Measurements from ENCODE around the gene ZSCAN2.

Gene ZSCAN2

GRCh38 chr15:84598250-84598649 is 2.6 kb upstream of the ZSCAN2 start:
- DNase-seq (ENCODE audit: low read depth) = peak; percentile 7

- no peak for DNase-seq (ENCODE audit: low read depth)
These were observed 1.8 kb upstream of the ZSCAN2 start for GRCh38 chr15:84598993-84599392.

- DNase-seq (ENCODE audit: low read depth) = no peak
These were observed 903 bp upstream of the ZSCAN2 start for GRCh38 chr15:84599906-84600305.

GRCh38 chr15:84600331-84600686 is 500 bp upstream of the ZSCAN2 start:
- DNase-seq (ENCODE audit: low read depth) = peak; percentile 41

GRCh38 chr15:84601555-84601838 is 688 bp downstream of the ZSCAN2 start:
- no peak for DNase-seq (ENCODE audit: low read depth)

- DNase-seq (ENCODE audit: low read depth) = no peak
These were observed 3.0 kb downstream of the ZSCAN2 start for GRCh38 chr15:84603630-84604379.

GRCh38 chr15:84604826-84605553 is 4.2 kb downstream of the ZSCAN2 start:
- DNase-seq (ENCODE audit: low read depth) = no peak

- DNase-seq (ENCODE audit: low read depth) = no peak
These were observed 4.7 kb downstream of the ZSCAN2 start for GRCh38 chr15:84605554-84605882.

- DNase-seq (ENCODE audit: low read depth) = no peak
These were observed 5.9 kb downstream of the ZSCAN2 start for GRCh38 chr15:84606653-84607120.

- DNase-seq (ENCODE audit: low read depth) = no peak
These were observed 8.0 kb downstream of the ZSCAN2 start for GRCh38 chr15:84608707-84609284.

GRCh38 chr15:84609818-84610525 is 9.2 kb downstream of the ZSCAN2 start:
- DNase-seq (ENCODE audit: low read depth) = no peak

- no peak for DNase-seq (ENCODE audit: low read depth)
These were observed 10.8 kb downstream of the ZSCAN2 start for GRCh38 chr15:84611631-84612030.

GRCh38 chr15:84616235-84616634 is 15.4 kb downstream of the ZSCAN2 start:
- no peak for DNase-seq (ENCODE audit: low read depth)

- DNase-seq (ENCODE audit: low read depth) = no peak
These were observed 19.8 kb downstream of the ZSCAN2 start for GRCh38 chr15:84620626-84621025.

- DNase-seq (ENCODE audit: low read depth) = no peak
These were observed 20.7 kb downstream of the ZSCAN2 start for GRCh38 chr15:84621358-84621979.

- DNase-seq (ENCODE audit: low read depth) = no peak
These were observed 23.6 kb downstream of the ZSCAN2 start for GRCh38 chr15:84624359-84624758.

- DNase-seq (ENCODE audit: low read depth) = no peak
These were observed 24.3 kb downstream of the ZSCAN2 start for GRCh38 chr15:84625123-84625522.

- DNase-seq (ENCODE audit: low read depth) = no peak
These were observed 28.2 kb downstream of the ZSCAN2 start for GRCh38 chr15:84629033-84629432.

- no peak for DNase-seq (ENCODE audit: low read depth)
These were observed 31.0 kb downstream of the ZSCAN2 start for GRCh38 chr15:84631706-84632272.

GRCh38 chr15:84633311-84634227 is 32.8 kb downstream of the ZSCAN2 start:
- peak; percentile 42 for DNase-seq (ENCODE audit: low read depth)

Measured in T follicular helper cell (primary cell).